DOHH2 (cell line): Measurements from ENCODE around the gene CD3E.

Experiments used
- EZH2phosphoT487 ChIP-seq: fragments of 200-600 bp; sonication (generic); IDR thresholded peaks from 2 replicates; pipeline ENCODE4 v1.6.1; 2017; ENCODE audit warnings: borderline replicate concordance, mild to moderate bottlenecking, antibody characterized with exemption, low read length, moderate library complexity, mixed read lengths
- TF ChIP-seq, protein P1 (sequence below): fragments of 200-600 bp; sonication (generic); IDR thresholded peaks from one replicate; pipeline ENCODE4 v1.5.1; 2014; ENCODE audit warnings: antibody characterized with exemption, mild to moderate bottlenecking, low read depth, low read length; ENCODE audit not compliant: poor library complexity, severe bottlenecking

DNA sequence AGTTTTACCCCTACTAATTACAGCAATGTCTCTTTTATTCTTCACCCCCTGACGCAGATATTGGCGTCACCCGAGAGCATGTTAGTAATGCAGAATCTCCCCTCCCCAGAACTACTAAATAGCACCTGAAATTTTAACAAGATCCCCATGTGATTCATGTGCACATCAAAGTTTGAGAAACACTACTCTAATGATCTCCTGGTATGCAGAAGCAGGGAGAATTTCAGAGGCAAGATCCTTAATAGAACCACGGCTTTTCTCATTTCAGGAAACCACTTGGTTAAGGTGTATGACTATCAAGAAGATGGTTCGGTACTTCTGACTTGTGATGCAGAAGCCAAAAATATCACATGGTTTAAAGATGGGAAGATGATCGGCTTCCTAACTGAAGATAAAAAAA is 44.9 kb downstream of the CD3E start:
- TF ChIP-seq, protein P1, sequence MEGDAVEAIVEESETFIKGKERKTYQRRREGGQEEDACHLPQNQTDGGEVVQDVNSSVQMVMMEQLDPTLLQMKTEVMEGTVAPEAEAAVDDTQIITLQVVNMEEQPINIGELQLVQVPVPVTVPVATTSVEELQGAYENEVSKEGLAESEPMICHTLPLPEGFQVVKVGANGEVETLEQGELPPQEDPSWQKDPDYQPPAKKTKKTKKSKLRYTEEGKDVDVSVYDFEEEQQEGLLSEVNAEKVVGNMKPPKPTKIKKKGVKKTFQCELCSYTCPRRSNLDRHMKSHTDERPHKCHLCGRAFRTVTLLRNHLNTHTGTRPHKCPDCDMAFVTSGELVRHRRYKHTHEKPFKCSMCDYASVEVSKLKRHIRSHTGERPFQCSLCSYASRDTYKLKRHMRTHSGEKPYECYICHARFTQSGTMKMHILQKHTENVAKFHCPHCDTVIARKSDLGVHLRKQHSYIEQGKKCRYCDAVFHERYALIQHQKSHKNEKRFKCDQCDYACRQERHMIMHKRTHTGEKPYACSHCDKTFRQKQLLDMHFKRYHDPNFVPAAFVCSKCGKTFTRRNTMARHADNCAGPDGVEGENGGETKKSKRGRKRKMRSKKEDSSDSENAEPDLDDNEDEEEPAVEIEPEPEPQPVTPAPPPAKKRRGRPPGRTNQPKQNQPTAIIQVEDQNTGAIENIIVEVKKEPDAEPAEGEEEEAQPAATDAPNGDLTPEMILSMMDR = no peak
- TF ChIP-seq EZH2phosphoT487 = no peak
